Measurements from ENCODE around the gene DHRS7.

The DHRS7 gene

GRCh38 chr14:60196291-60196690, 31.1 kb upstream of the DHRS7 start:
- H3K4me3 ChIP-seq (replicated peaks; ENCODE audit: low read depth, low read length), result no peak overlapping the region
- no peak for DNase-seq (ENCODE audit: extremely low read depth, low read depth)
- TF ChIP-seq CTCF (IDR thresholded peaks at IDR 0.05; ENCODE audit: low read depth, low read length, missing control alignments), result no peak

- DNase-seq (ENCODE audit: extremely low read depth, low read depth), result no peak
- H3K4me3 ChIP-seq (replicated peaks; ENCODE audit: low read depth, low read length), result no peak overlapping the region
- TF ChIP-seq CTCF (IDR thresholded peaks at IDR 0.05; ENCODE audit: low read depth, low read length, missing control alignments), result no peak
These were observed 30.1 kb upstream of the DHRS7 start for GRCh38 chr14:60195179-60195810.

GRCh38 chr14:60189923-60190840, 25.0 kb upstream of the DHRS7 start:
- DNase-seq (ENCODE audit: extremely low read depth, low read depth), result no peak
- no peak overlapping the region for H3K4me3 ChIP-seq (replicated peaks; ENCODE audit: low read depth, low read length)
- TF ChIP-seq CTCF (IDR thresholded peaks at IDR 0.05; ENCODE audit: low read depth, low read length, missing control alignments), result no peak

GRCh38 chr14:60188696-60189095, 23.5 kb upstream of the DHRS7 start:
- no peak for TF ChIP-seq CTCF (IDR thresholded peaks at IDR 0.05; ENCODE audit: low read depth, low read length, missing control alignments)
- H3K4me3 ChIP-seq (replicated peaks; ENCODE audit: low read depth, low read length), result no peak overlapping the region
- no peak for DNase-seq (ENCODE audit: extremely low read depth, low read depth)

- DNase-seq (ENCODE audit: extremely low read depth, low read depth), result no peak
- no peak overlapping the region for H3K4me3 ChIP-seq (replicated peaks; ENCODE audit: low read depth, low read length)
- no peak for TF ChIP-seq CTCF (IDR thresholded peaks at IDR 0.05; ENCODE audit: low read depth, low read length, missing control alignments)
These were observed 22.9 kb upstream of the DHRS7 start for GRCh38 chr14:60188115-60188514.

- TF ChIP-seq CTCF (IDR thresholded peaks at IDR 0.05; ENCODE audit: low read depth, low read length, missing control alignments), result no peak
- DNase-seq (ENCODE audit: extremely low read depth, low read depth), result no peak
- H3K4me3 ChIP-seq (replicated peaks; ENCODE audit: low read depth, low read length), result no peak overlapping the region
These were observed 19.8 kb upstream of the DHRS7 start for GRCh38 chr14:60184905-60185555.
